HL-60/S4 treated with retinoic acid at 250 ng/mL for 4 days and 3 days (cell line): ENCODE data around the gene CABP7.

ENCODE experiments used
- in situ Hi-C: fragments of 300-500 bp; cut with MboI; formaldehyde crosslinking; loops from 2 replicates; pipeline ENCODE4 v1.7.0; 2022; ENCODE audit warnings: low sequenced_read_pairs

The CABP7 gene

DNA sequence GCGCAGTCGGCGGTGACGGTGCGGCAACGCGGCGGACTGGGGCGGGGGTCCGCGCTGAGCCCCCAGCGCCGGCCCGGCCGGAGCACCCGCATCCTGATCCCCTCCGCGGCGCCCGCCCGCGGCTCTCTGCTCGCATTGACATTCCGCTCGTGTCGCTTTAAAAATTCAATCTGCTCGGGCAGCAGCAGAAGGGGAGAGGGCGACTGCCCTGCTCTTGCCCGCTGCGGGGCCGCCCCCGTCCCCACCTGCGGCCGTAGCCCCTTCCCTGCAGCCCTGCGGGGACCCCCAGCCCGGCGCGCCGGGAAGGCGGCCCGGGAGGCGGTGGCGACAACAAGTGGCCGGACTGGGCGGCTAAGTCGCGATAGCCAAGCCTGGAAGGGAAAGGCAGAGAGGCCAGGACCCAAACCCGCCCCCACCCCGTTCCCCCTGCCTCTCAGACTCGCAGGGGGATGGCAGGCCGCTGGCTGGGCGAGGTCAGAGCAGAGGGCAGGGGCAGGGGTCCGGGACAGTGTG is 1.1 kb downstream of the CABP7 start:
- in situ Hi-C loops, result loop anchor here (25.0 kb wide), 1 partner anchor 91 kb away; no protein-coding TSS in a partner anchor

GRCh38 chr22:29722151-29722550 is 2.3 kb downstream of the CABP7 start:
- in situ Hi-C loops, result loop anchor here (25.0 kb wide), 1 partner anchor 90 kb away; no protein-coding TSS in a partner anchor

DNA sequence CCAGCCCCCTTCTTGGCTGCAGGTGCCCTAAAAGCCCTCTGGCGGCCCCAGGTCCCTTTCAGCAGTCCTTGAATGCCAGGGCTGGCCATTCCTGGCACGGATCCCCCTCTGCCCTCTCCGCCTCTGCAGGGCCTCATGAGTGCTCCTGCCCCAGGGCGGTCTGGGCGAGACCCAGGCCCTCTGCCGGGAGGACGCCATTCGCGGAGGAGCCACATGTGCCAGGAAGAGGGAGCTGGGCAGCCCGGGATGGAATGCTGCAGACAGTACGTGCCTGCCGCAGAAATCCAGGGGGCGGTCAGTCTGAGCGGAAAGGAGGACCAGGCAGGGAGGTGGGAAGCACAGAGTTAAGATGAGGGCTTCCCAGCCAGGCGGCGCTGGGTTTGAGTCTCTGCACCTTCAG is 2.8 kb downstream of the CABP7 start:
- in situ Hi-C loops, result loop anchor here (25.0 kb wide), 1 partner anchor 90 kb away; no protein-coding TSS in a partner anchor

DNA sequence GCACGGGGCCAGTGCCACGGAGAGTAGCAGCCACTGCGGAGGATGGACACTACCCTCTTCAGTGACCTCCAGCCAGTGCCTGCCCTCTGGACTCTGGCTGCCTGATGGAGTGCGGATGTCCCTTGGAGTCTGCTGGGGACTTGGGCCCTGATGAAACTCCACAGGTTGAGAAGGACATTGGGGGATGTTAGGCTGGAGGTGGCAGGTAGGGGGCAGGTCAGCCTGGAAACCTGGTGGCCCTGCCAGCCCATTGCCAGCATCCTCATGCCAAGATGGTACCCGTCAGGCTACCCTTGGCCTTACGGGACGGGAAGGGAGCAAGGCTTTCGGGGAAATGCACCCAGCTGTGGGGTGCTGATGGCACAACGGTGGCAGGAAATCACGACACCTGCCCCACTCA is 4.0 kb downstream of the CABP7 start:
- in situ Hi-C loops, result loop anchor here (25.0 kb wide), 1 partner anchor 89 kb away; no protein-coding TSS in a partner anchor

DNA sequence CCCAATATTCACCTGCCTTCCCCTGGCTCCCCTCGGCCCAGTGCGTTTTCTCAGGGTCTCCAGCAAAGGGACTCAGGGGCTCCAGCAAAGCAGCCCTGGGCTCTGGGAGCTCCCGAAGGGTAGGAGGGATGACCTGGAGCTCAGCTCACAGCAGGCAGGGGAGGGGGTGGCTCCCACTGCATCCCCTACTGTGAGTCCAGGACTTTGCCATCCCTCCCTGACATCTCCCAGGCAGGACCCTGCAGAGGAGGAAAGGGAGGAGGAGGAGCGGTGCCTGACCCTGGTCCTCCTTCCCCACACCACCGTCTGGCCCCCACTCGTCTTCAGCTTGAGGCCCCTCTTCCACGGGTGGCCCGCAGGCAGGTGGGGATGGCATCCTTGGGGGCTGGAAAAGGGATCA is 5.0 kb downstream of the CABP7 start:
- in situ Hi-C loops, result loop anchor here (25.0 kb wide), 1 partner anchor 87 kb away; no protein-coding TSS in a partner anchor

- in situ Hi-C loops, result no loop called here
Observed at GRCh38 chr22:29726106-29726505, 6.3 kb downstream of the CABP7 start.

GRCh38 chr22:29726512-29727130 is 6.8 kb downstream of the CABP7 start:
- in situ Hi-C loops, result no loop called here

GRCh38 chr22:29727131-29727523 is 7.3 kb downstream of the CABP7 start:
- in situ Hi-C loops, result no loop called here

GRCh38 chr22:29729161-29729560 is 9.4 kb downstream of the CABP7 start:
- in situ Hi-C loops, result no loop called here

DNA sequence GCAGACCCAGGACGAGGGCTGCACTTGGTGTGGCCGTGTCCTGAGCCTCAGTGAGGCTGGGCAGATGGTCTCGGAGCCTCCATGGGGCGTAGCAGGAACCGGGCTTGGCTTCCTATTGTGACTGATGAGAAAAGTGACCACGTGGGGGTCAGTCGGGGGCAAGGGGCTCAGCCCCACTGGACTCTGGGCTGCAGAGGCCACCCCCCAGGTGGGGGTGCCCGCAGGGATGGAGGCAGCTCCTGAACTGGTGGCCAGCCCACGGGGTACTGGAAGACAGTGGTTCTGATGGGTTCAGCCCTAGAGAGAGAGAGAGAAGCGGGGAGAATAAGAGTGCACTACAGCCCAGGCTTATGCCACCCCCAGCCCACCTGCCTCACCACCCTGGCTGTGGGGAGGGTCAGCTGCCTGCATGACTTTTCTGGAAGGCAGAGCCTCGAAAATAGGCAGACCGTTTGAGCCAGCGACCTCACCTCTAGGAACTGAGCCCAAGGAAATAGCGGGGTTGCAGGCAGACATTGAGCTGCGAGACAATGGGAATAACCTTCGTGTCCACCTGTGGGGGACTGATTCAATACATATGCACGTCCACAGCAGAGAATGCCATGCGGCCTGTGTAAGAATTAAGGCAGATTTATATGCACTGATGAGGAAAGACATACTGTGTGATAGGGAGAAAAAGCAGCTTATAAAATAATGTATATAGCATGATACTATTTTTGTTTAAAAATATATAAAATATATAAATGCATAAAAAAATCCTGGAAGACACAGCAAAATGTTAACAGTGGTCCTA is 11.5 kb downstream of the CABP7 start:
- in situ Hi-C loops, result no loop called here

DNA sequence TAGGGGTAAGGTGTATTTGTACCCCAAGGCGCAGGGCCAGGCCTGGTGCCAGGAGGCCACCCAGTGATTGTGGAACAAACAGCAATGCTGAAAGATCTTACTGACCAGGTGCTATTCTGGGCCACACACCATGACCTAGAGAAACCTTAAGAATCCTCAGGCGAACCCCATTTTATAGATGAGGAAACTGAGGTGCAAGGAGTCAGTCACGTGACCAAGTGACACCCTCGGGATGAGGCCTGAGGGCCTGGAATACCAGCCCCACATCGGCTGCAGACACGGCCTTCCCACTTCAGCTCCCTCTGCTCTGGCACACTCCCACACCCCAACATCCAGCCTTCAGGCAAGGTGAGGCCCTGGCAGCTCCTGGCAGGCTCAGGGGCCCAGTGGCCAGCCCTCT is 13.1 kb downstream of the CABP7 start:
- in situ Hi-C loops, result no loop called here

DNA sequence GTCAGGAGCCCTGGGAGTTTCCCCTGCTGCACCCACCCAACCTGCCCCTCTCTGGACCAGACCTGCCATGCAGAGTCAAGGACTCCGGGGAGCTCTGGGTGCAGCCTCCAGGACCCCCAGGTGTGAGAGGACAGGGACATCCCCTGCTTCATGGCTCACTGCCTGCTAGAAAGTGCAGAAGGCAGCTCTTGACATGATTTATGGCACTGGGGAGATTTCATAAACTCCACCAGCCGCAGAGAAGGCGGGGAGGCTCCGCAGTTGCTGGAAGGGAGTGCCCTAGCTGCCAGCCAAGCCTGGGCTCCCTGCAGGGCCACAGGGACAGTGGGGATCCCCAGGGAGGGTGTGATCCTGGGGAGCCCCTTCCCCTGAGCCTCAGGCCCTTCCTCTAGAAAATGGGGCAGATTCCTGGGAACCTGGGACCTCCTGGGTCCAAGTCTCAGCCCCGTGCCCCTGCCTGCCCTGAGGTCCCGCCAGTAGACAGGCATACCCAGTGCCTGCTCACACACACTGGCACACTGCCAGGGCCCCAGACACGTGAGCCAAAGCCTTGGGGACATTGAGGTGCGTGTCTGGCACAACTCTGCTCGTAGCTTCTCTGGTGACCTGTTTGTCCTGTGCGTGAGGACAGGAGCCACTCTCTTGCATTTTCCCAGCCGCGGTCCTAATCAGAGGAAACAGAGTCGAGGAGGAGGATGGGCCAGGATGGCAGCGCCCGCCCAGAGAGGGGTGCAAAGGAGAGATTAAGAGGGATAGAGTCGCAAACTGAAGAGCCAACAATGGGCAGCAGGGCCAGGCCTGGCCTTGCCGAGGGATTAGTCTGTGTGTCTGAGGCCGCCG is 13.8 kb downstream of the CABP7 start:
- in situ Hi-C loops, result no loop called here

- in situ Hi-C loops, result no loop called here
Observed at GRCh38 chr22:29734406-29734805, 14.6 kb downstream of the CABP7 start.

DNA sequence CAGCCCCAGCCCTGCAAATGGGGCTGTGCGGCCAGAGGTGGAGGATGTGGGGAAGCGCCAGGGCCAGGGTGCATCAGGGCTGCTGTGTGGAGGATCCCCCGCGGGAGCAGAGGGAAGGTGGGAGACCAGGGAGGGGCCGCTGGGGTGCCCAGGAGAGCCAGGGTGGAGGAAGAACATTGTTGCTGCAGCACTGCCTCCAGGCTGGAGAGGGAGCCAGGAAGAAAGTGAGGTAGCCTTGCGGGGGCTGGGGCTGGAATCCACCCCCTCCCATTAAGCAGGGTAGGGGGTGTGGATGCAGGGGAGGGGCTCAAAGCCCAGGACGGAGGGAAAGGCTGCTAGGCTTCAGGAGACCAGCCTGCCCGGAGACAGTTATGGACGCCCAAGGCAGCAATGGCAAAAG is 15.0 kb downstream of the CABP7 start:
- in situ Hi-C loops, result no loop called here

DNA sequence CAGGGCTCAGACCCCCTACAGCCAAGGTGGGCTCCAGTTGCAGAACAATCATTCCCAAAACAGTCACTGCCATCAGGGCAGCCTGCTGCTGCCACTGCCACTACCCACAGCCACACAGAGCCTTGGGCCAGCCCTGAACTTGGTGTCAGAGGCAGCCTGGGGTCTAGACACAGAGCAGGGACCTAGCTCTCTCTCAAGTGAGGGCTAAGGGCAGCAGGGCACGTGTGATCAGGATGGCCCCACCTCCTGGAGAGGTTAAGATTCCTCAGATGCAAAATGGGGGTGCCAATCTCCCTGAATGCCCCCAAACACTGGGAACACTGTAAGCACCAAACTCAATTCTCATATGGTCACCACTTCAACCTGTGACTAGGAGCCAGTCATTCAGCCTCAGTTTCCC is 15.6 kb downstream of the CABP7 start:
- in situ Hi-C loops, result no loop called here

DNA sequence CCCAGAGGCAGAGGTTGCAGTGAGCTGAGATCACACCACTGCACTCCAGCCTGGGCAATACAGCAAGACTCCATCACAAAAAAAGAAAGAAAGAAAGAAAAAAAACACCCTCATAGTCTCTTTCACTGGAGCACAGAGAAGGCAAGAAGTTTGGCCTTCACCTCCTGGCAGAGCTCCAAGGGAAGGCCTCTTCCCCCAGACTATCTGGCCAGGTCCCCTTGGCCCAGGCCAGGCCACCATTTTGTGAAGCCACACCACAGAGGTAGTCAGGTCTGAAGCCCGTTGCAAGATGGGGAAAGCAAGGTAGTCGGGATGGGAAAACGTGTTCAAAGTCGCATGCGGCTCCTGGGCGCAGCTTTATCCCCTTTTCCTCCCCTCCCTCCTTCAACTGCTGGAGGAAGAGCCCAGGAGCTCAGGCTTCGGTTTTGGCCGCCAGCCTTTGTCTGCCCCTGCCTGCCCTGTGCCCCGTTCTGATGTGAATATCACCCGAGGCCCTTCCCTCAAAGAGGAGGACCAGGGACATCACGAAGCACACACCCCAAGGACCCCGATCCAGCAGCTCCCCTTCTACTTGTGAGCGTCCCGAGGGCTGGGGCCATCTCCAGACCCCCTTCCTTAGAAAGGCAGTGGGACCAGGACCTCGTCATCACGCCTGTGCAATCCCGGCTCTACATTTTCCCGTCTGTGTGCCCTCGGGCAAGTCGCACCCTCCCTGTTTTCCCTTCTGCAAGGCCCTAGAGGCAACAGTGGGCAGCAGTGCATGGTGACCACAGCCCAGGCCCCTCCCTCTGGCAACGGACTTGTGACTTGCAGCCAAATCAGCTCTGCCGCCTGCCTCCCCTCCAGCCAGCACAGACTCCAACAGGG is 17.7 kb downstream of the CABP7 start:
- in situ Hi-C loops, result no loop called here

GRCh38 chr22:29738118-29738815 is 18.5 kb downstream of the CABP7 start:
- in situ Hi-C loops, result no loop called here

- in situ Hi-C loops, result no loop called here
Observed at GRCh38 chr22:29739346-29739875, 19.6 kb downstream of the CABP7 start.

DNA sequence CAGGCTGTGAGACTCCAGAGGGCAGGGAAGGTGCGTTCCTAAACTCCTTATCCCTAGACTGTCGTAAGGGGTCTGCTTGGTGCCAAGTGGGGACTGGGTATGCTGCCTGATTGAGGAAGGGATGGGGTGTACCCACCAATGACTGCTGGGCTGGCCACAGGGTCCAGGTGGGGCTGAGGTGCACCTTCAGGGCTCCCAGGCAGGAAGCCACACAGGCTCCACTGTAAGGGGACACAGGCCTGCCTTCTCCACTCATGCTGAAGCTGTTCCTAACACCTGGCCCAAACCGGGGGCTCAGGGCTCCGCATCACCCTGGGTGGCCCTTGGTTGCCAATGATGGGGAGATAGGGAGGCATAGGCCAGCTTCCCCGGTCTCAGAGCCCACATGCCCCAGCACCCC is 20.4 kb downstream of the CABP7 start:
- in situ Hi-C loops, result no loop called here
